Regular cardiac myocyte (primary cell): ENCODE measurements around the gene SLC9A2. TPM values are rescaled to one million over a fixed set of nuclear protein-coding genes. Genes with fewer than 3 reads are reported as not detected.

Source experiments
- total RNA-seq: library from RNA; depleted of rRNA; stranded (reverse); fragments of >200 nt; gene quantifications from 2 replicates; pipeline ENCODE4 v1.2.3, GENCODE V29; 2014

The SLC9A2 gene, protein sequence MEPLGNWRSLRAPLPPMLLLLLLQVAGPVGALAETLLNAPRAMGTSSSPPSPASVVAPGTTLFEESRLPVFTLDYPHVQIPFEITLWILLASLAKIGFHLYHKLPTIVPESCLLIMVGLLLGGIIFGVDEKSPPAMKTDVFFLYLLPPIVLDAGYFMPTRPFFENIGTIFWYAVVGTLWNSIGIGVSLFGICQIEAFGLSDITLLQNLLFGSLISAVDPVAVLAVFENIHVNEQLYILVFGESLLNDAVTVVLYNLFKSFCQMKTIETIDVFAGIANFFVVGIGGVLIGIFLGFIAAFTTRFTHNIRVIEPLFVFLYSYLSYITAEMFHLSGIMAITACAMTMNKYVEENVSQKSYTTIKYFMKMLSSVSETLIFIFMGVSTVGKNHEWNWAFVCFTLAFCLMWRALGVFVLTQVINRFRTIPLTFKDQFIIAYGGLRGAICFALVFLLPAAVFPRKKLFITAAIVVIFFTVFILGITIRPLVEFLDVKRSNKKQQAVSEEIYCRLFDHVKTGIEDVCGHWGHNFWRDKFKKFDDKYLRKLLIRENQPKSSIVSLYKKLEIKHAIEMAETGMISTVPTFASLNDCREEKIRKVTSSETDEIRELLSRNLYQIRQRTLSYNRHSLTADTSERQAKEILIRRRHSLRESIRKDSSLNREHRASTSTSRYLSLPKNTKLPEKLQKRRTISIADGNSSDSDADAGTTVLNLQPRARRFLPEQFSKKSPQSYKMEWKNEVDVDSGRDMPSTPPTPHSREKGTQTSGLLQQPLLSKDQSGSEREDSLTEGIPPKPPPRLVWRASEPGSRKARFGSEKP
- total RNA-seq: under 0.01 TPM in 1 of 2 replicates, not detected in the other

GRCh38 chr2:102619414-102620319, at the start of gene SLC9A2:
TSS of gene SLC9A2 (plus strand) at chr2:102619553. CDS start at chr2:102619849, 296 bp downstream.

Other genes with a start within 250 kb of the SLC9A2 start
- gene IL18RAP, start 196.4 kb upstream of the SLC9A2 start, total RNA-seq: not detected in 2 replicates
- not detected in 2 replicates for gene SLC9A4, start 146.3 kb upstream of the SLC9A2 start, total RNA-seq
- gene TMEM182, start 142.5 kb downstream of the SLC9A2 start, total RNA-seq: 3.3 and 4.2 TPM in 2 replicates